Subcutaneous abdominal adipose tissue (tissue), 5 donors: ENCODE data around the gene NANOG.
"Not testable (repeated sequence)": the region's sequence is repeated elsewhere in the genome, so short reads cannot be mapped to it uniquely, and the experiment has no call there.

Experiments used
- H3K27ac ChIP-seq: one replicate; pipeline ENCODE4 v1.7.0; 2013; ENCODE audit warnings: low read depth, mild to moderate bottlenecking, inconsistent platforms, low read length, moderate library complexity
- H3K27me3 ChIP-seq, 5 donors: one replicate each; pipeline ENCODE4 v1.7.0; 2013; ENCODE audit warnings: low read length in 5 of 5, inconsistent platforms in 1 of 5; ENCODE audit not compliant: control insufficient read depth in 5 of 5, insufficient read depth in 4 of 5
- H3K36me3 ChIP-seq, 5 donors: one replicate each; pipeline ENCODE4 v1.7.0; 2013; ENCODE audit warnings: low read length in 5 of 5; ENCODE audit not compliant: control insufficient read depth in 5 of 5, insufficient read depth in 5 of 5
- H3K4me1 ChIP-seq, 5 donors: one replicate each; pipeline ENCODE4 v1.7.0; 2013; ENCODE audit warnings: low read length in 5 of 5, mild to moderate bottlenecking in 3 of 5, moderate library complexity in 1 of 5; ENCODE audit not compliant: control insufficient read depth in 5 of 5, insufficient read depth in 5 of 5
- H3K4me3 ChIP-seq, 5 donors: one replicate each; pipeline ENCODE4 v1.7.0; 2013; ENCODE audit warnings: low read length in 5 of 5, low read depth in 1 of 5
- H3K9ac ChIP-seq, 5 donors: one replicate each; pipeline ENCODE4 v1.7.0; 2013; ENCODE audit warnings: low read length in 5 of 5, mild to moderate bottlenecking in 4 of 5, moderate library complexity in 3 of 5
- H3K9me3 ChIP-seq, 5 donors: one replicate each; pipeline ENCODE4 v1.7.0; 2013; ENCODE audit warnings: low read length in 5 of 5; ENCODE audit not compliant: control insufficient read depth in 5 of 5
- donor health status: healthy.
- donor health status: healthy.
- donor health status: healthy.
- donor health status: healthy.
- donor health status: healthy.

The NANOG gene

DNA sequence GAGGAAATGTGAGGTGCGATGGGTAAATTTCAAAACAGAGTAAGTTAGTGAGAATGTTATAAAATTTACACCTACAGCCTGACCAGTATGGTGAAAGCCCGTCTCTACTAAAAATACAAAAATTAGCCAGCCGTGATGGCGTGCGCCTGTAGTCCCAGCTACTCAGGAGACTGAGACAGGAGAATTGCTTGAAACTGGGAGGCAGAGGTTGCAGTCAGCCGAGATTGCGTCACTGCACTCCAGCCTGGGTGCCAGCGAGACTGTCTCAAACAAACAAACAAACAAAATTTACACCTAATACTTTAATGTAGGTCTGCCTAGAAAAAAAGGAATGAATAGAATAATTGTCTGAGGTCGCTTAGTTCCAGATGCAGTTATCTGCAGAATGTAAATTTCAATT lies 45.9 kb downstream of the NANOG start:
- peaks cover 0 to 4% (median 0%) of the 10 kb centered on the region in 5 donors for H3K4me1 ChIP-seq
- no peaks in the 10 kb centered on the region for H3K9me3 ChIP-seq
- no peaks in the 10 kb centered on the region for H3K36me3 ChIP-seq
- H3K27me3 ChIP-seq = no peaks in the 10 kb centered on the region
- no peak overlapping the region for H3K9ac ChIP-seq
- no peak overlapping the region for H3K4me3 ChIP-seq
- no peak overlapping the region for H3K27ac ChIP-seq

DNA sequence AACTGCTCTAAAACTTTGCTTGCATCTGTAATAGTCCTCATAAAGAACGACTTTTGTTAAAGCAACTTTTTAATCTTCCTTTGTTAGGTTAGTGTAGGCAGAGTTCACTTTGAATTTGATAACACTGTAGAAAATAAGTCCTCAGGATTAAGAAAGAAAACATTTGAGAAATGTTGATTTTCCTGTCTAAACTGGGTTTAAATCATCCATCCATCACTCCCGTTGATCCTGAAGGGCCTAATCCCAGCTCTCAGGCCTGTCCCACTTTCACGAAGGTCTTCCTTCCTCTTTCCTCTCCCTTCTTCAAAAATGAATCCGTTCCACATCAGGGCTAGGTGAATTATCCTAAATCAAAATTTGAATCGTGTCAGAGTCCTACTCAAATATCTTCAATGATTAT lies 46.6 kb downstream of the NANOG start:
- Histone ChIP-seq H3K9ac (no peak overlapping the region), H3K9me3 (no peaks in the 10 kb centered on the region), H3K4me1 (peaks cover 0 to 4% (median 0%) of the 10 kb centered on the region in 5 donors), H3K27me3 (no peaks in the 10 kb centered on the region), H3K4me3 (no peak overlapping the region), H3K27ac (no peak overlapping the region), H3K36me3 (no peaks in the 10 kb centered on the region)

GRCh38 chr12:7837366-7837765 lies 48.2 kb downstream of the NANOG start:
- Histone ChIP-seq H3K36me3 (no peaks in the 10 kb centered on the region), H3K4me3 (no peak overlapping the region), H3K27me3 (no peaks in the 10 kb centered on the region), H3K4me1 (no peaks in the 10 kb centered on the region), H3K27ac (no peak overlapping the region), H3K9me3 (no peaks in the 10 kb centered on the region), H3K9ac (no peak overlapping the region)

- H3K4me1 ChIP-seq, H3K9me3 ChIP-seq, H3K27ac ChIP-seq, H3K9ac ChIP-seq, H3K27me3 ChIP-seq, H3K36me3 ChIP-seq, H3K4me3 ChIP-seq: not testable (repeated sequence)
Measured at GRCh38 chr12:7839226-7839625, 50.0 kb downstream of the NANOG start.

DNA sequence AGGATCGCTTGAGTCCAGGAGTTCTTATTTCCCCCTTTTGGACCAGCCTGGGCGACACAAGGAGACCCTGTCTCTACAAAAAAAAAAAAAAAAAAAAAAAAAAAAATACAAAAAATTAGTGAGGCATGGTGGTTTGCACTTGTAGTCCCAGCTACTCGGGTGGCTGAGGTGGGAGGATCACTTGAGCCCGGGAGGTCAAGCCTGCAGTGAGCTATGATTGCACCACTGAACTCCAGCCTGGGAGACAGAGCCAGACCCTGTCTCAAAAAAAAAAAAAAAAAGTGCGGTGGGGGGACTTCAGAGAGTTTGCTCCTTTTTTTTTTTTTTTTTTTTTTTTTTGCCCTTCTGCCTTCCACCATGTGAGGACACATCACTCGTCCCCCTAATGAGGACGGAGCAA lies 50.6 kb downstream of the NANOG start:
- H3K4me3 ChIP-seq, H3K36me3 ChIP-seq, H3K9me3 ChIP-seq, H3K9ac ChIP-seq, H3K27ac ChIP-seq, H3K4me1 ChIP-seq, H3K27me3 ChIP-seq: not testable (repeated sequence)

GRCh38 chr12:7842444-7842843 lies 53.2 kb downstream of the NANOG start:
- H3K4me3 ChIP-seq, H3K4me1 ChIP-seq, H3K9me3 ChIP-seq, H3K36me3 ChIP-seq, H3K27me3 ChIP-seq, H3K9ac ChIP-seq, H3K27ac ChIP-seq: not testable (repeated sequence)

GRCh38 chr12:7843149-7843548 lies 53.9 kb downstream of the NANOG start:
- H3K27ac ChIP-seq, H3K9me3 ChIP-seq, H3K27me3 ChIP-seq, H3K9ac ChIP-seq, H3K4me1 ChIP-seq, H3K4me3 ChIP-seq, H3K36me3 ChIP-seq: not testable (repeated sequence)

GRCh38 chr12:7843583-7843982 lies 54.4 kb downstream of the NANOG start:
- H3K27me3 ChIP-seq, H3K9ac ChIP-seq, H3K4me1 ChIP-seq, H3K4me3 ChIP-seq, H3K9me3 ChIP-seq, H3K36me3 ChIP-seq, H3K27ac ChIP-seq: not testable (repeated sequence)

- Histone ChIP-seq H3K36me3 (no peaks in the 10 kb centered on the region), H3K27me3 (peaks cover 0 to 4% (median 0%) of the 10 kb centered on the region in 5 donors), H3K27ac (no peak overlapping the region), H3K9ac (no peak overlapping the region), H3K9me3 (no peaks in the 10 kb centered on the region), H3K4me3 (no peak overlapping the region), H3K4me1 (no peaks in the 10 kb centered on the region)
Measured at GRCh38 chr12:7844116-7844515, 54.9 kb downstream of the NANOG start.

DNA sequence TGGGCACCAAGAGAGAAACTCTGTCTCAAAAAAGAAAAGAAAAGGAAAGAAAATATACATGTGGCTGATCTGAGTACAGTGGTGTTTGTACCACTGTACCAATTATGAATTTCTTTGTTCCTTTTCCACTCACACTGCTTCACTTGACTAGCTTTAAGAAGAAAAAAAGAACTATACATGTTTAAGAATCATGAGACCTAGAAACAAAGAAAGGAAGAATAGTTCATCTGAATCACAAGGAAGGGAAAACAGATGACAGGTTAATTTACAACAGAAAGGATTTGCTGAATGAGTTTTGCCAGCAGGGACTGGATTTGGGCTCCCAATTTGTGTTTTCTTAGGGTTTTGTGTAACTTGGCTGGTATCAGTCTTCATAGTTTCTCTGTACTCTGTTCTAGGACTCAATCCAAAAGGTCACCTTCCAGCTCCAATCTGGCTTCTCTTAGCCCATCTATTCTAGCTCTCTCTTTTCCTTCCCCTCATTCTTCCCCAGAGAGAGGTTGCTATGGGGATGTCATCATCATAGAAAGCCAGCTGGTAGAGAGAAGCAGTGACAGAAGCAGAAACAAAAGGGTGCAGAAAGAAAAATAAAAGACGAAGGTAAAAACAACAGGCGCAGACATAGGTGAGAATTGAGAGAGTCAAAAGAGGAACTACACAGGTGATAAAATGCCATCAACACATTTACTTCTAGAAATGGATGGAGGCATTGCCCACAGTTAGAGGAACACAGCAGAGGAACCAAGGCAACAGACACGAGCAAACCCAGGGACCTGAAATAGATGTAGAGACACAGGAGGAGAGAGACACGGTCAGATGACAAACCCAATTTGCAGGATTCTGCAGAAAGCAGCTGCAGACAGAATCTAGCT lies 58.3 kb downstream of the NANOG start:
- not testable (repeated sequence) for H3K4me3 ChIP-seq, H3K9me3 ChIP-seq, H3K4me1 ChIP-seq, H3K27ac ChIP-seq, H3K9ac ChIP-seq, H3K27me3 ChIP-seq, H3K36me3 ChIP-seq

DNA sequence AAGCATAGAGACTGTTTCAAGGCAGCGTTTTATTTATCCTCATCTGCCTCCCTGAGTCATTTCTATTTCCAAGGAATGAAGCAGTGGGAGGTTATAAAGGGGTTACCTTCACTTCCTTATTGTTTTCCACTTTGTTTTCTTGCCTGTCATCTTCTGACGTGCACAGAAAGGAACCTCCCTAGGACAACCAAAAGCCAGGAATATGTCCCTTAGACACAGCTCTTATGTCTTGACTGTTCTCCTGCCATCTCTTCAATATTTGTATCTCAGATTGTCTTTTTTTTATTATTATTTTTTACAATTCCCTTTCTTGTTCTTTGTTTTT lies 58.9 kb downstream of the NANOG start:
- not testable (repeated sequence) for H3K9ac ChIP-seq, H3K27me3 ChIP-seq, H3K27ac ChIP-seq, H3K9me3 ChIP-seq, H3K4me1 ChIP-seq, H3K4me3 ChIP-seq, H3K36me3 ChIP-seq
